ENCODE measurements around the gene SETD1A.
A peak's percentile ranks its signal among the peaks of the same experiment; 100 is the strongest.
"Not testable (repeated sequence)": the region's sequence is repeated elsewhere in the genome, so short reads cannot be mapped to it uniquely, and the experiment has no call there.

The SETD1A gene

GRCh38 chr16:30930160-30930571 is 27.4 kb upstream of the SETD1A start:
- DNase-seq, result no peak

GRCh38 chr16:30931068-30931650 is 26.4 kb upstream of the SETD1A start:
- no peak for DNase-seq

- no peak for DNase-seq
Measured at GRCh38 chr16:30934827-30935557, 22.6 kb upstream of the SETD1A start.

GRCh38 chr16:30937692-30938091 is 19.9 kb upstream of the SETD1A start:
- DNase-seq, result no peak

GRCh38 chr16:30939571-30939970 is 18.0 kb upstream of the SETD1A start:
- not testable (repeated sequence) for DNase-seq

- DNase-seq, result peak; percentile 41
Measured at GRCh38 chr16:30941600-30942425, 15.7 kb upstream of the SETD1A start.

- no peak for DNase-seq
Measured at GRCh38 chr16:30942426-30942806, 15.1 kb upstream of the SETD1A start.

GRCh38 chr16:30944352-30944751 is 13.2 kb upstream of the SETD1A start:
- DNase-seq, result no peak

GRCh38 chr16:30946671-30947540 is 10.6 kb upstream of the SETD1A start:
- no peak for DNase-seq

GRCh38 chr16:30947541-30947858 is 10.1 kb upstream of the SETD1A start:
- DNase-seq, result no peak

GRCh38 chr16:30947859-30948666 is 9.5 kb upstream of the SETD1A start:
- peak; percentile 98 for DNase-seq

GRCh38 chr16:30948667-30949649 is 8.6 kb upstream of the SETD1A start, which contains the start of gene ORAI3:
TSS of gene ORAI3 (plus strand) at chr16:30949068. CDS start at chr16:30949290, 222 bp downstream.
- DNase-seq, result peak; percentile 48

- peak; percentile 21 for DNase-seq
Measured at GRCh38 chr16:30949650-30950515, 7.7 kb upstream of the SETD1A start.

- no peak for DNase-seq
Measured at GRCh38 chr16:30950516-30951065, 7.0 kb upstream of the SETD1A start.

GRCh38 chr16:30951193-30951592 is 6.4 kb upstream of the SETD1A start:
- no peak for DNase-seq

GRCh38 chr16:30951750-30952149 is 5.8 kb upstream of the SETD1A start:
- no peak for DNase-seq

GRCh38 chr16:30953111-30953510 is 4.4 kb upstream of the SETD1A start:
- no peak for DNase-seq

- peak; percentile 71 for DNase-seq
Measured at GRCh38 chr16:30953511-30954124, 3.9 kb upstream of the SETD1A start.

GRCh38 chr16:30954993-30955392 is 2.6 kb upstream of the SETD1A start:
- no peak for DNase-seq

Data from fibroblast of skin of right quadriceps (primary cell).